NT2/D1 (cell line): ENCODE data around the gene FAIM2.

Experiments used
- DNase-seq: peaks from one replicate; pipeline ENCODE4 v3.0.0-alpha.2; 2011; ENCODE audit warnings: low read depth, low spot score
- H3K27me3 ChIP-seq: 2 replicates; pipeline ENCODE4 v1.6.0; 2011; ENCODE audit warnings: mild to moderate bottlenecking; ENCODE audit not compliant: insufficient read length, insufficient read depth
- H3K36me3 ChIP-seq: 2 replicates; pipeline ENCODE4 v1.6.1; 2011; ENCODE audit warnings: mild to moderate bottlenecking, low read length, mixed read lengths; ENCODE audit not compliant: insufficient read depth, insufficient read length
- H3K4me1 ChIP-seq: 2 replicates; pipeline ENCODE4 v1.5.1; 2011; ENCODE audit not compliant: insufficient read depth, insufficient read length
- H3K4me3 ChIP-seq: 2 replicates; pipeline ENCODE4 v1.5.1; 2011; ENCODE audit warnings: low read depth; ENCODE audit not compliant: insufficient read length
- H3K9ac ChIP-seq: 2 replicates; pipeline ENCODE4 v1.6.0; 2011; ENCODE audit warnings: low read depth; ENCODE audit not compliant: insufficient read length
- H3K9me3 ChIP-seq: 2 replicates; pipeline ENCODE4 v1.5.1; 2011; ENCODE audit warnings: mild to moderate bottlenecking, low read length; ENCODE audit not compliant: insufficient read depth
- SUZ12 ChIP-seq: IDR thresholded peaks from 2 replicates; pipeline ENCODE4 v1.6.1; 2011; ENCODE audit not compliant: insufficient read length, insufficient read depth; ENCODE audit errors: extremely low read depth
- YY1 ChIP-seq: IDR thresholded peaks from 2 replicates; pipeline ENCODE4 v1.6.1; 2011; ENCODE audit not compliant: insufficient read length, insufficient read depth
- ZNF274 ChIP-seq: IDR thresholded peaks from 2 replicates; pipeline ENCODE4 v1.6.1; 2011; ENCODE audit warnings: mild to moderate bottlenecking, low read depth, low read length

Gene FAIM2

DNA sequence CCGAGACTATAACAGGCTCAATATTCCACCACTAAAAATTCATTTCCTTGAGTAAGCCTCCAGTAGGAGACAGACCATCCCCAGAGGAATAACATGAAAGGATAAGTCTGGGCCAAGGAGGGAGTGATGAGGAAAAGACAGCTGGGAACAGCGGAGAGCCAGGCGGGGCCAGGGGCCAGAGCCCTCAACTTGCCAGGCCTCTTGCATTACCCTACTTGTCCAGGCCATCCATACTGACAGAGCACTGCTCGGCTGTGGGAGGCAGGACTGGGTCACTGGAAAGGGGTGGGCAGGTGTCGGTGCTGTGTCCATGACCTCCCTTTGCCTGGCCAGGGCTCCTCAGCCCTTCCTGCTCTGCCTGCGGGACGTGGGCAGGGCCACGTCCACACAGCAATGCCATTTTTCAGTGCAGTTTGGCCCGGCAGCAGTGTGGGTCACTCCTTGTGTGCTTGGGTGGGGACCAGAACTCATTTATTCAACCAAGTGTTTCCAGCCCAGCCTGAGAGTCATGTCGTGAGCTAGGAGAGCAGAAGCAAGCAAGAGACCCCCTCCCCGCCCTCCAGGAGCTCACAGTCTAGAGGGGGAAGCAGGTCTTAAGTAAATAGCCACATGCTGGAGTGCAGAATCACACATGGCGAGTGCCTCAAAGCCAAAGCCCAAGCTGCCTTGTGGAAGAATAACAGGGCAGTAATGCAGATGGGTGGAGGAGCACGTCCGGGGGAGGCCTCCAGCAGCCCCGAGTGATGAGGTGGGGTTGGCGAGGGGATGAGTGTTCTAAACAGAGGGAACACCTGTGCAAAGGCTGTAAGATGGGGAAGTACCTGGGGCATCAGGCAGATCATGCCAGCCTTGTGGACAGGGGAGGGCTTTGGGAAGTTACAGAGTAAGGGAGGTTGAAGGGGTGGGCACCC, 8.9 kb upstream of the FAIM2 start:
- DNase-seq = no peak
- Histone ChIP-seq H3K4me3 (no peak overlapping the region), H3K27me3 (no peaks in the 10 kb centered on the region), H3K9me3 (no peaks in the 10 kb centered on the region), H3K36me3 (no peaks in the 10 kb centered on the region), H3K4me1 (peaks cover 34% of the 10 kb centered on the region), H3K9ac (no peak overlapping the region)
- TF ChIP-seq SUZ12 = no peak
- TF ChIP-seq ZNF274 = no peak
- TF ChIP-seq YY1 = no peak

DNA sequence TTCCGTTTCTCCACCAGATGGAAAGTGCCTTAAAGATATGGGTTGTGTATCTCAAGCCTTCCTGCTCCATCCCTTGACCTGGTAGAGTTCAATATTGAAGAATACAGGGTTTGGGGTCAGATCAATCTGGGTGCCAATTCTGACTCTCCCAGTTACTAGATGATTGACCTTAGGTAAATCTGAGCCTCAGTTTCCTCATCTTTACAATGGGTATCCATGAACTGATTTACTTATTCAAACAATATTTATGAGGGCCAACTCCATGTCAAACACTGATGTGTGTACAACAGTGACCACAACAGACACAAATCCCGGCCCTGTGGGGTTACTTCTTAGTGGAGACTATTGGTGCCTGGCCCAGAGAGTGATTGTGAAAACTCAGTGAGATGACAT, 7.5 kb upstream of the FAIM2 start:
- H3K4me1 ChIP-seq = peaks cover 27% of the 10 kb centered on the region
- no peak for TF ChIP-seq SUZ12
- TF ChIP-seq ZNF274 = no peak
- no peak for TF ChIP-seq YY1
- no peaks in the 10 kb centered on the region for H3K27me3 ChIP-seq
- no peak for DNase-seq
- no peak overlapping the region for H3K4me3 ChIP-seq
- no peak overlapping the region for H3K9ac ChIP-seq
- no peaks in the 10 kb centered on the region for H3K9me3 ChIP-seq
- no peaks in the 10 kb centered on the region for H3K36me3 ChIP-seq

DNA sequence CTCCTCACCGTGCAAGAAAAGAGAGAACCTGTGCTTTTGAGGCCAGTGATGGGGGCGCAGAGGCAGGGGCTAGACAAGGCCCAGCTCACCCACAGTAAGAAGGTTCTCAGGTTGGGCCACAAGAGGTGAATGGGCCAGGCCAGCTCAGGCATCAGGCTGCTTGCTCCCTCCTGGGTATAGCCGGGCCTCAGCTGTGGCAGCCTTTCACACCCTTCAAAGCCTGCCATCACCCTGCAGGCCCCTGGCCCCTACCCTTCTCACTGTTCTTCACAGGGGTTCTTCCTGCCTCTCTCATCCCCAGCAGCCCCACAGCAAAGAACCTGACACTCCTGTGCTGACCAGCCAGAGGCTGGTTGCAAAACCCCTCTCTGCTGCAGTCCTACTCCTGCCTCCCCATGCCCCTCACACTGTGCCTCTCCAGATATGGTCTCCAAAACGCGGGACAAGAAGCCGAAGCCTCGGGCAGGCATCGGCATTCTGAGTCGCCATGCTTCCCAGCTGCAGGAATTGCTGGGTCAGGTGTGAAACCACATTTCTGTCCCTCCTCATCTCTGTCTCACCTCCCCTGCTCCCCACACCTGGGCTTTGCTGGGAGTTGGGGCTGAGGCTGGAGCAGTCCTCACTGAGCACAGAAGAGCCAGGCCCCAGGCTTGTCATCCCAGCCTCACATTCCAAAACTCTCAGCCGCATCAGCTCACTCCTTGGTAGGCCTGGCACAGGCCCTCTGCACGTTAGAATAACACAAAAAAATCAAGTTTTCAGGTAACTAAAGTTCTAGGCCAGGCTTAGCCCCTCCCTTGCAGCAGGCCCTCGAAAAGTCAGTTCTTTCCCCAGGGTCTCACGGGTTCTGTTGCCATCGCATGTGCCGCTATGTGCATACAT, 6.9 kb upstream of the FAIM2 start:
- no peaks in the 10 kb centered on the region for H3K9me3 ChIP-seq
- TF ChIP-seq SUZ12 = no peak
- TF ChIP-seq ZNF274 = no peak
- no peak for TF ChIP-seq YY1
- H3K9ac ChIP-seq = no peak overlapping the region
- H3K4me3 ChIP-seq = no peak overlapping the region
- H3K36me3 ChIP-seq = no peaks in the 10 kb centered on the region
- H3K27me3 ChIP-seq = peaks cover under 1% of the 10 kb centered on the region
- DNase-seq = no peak
- H3K4me1 ChIP-seq = peaks cover 25% of the 10 kb centered on the region

DNA sequence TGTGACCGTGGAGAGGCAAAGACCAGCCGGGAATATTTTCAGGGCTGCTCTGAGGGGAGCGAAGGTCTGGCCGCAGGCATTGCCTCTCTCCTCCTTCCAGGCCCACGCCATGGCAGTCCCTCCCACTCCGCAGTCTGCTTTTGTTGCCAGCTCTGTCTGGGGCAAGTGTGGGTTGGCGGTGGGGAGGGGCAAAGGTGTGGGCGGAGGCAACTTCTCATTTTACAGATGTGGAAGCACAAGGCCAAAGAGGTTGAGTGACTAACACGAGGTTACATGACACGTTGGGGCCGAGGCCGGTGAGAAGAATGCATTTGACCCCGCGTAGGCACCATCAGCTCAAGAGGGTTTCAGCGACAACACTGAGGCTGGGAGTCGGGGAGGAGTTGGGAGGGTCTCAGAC, 6.1 kb upstream of the FAIM2 start:
- Histone ChIP-seq H3K27me3 (peaks cover 5% of the 10 kb centered on the region), H3K36me3 (no peaks in the 10 kb centered on the region), H3K9me3 (no peaks in the 10 kb centered on the region), H3K4me3 (no peak overlapping the region), H3K9ac (peak overlapping the region; percentile 23), H3K4me1 (peaks cover 25% of the 10 kb centered on the region)
- no peak for TF ChIP-seq SUZ12
- DNase-seq = no peak

DNA sequence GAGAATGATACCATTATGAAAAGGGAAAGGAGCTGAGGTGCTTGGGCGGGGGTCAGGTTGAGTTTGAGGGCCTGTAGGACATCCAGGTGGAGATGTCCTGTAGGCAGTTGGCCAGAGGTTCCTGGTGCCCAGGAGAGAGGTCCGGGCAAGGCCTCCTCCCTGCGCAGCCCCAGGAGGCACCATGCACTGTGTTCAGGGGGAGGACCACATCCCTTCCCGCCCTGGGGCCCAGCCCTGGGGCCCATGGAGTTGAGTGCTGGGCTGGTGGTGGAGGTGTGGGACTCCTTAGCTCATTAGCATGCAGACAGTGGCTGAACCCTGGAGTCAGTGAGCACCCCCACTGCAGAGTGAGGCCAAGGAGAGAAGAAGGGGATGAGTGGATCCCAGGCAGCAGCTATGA, 5.7 kb upstream of the FAIM2 start:
- Histone ChIP-seq H3K36me3 (no peaks in the 10 kb centered on the region), H3K9me3 (no peaks in the 10 kb centered on the region), H3K9ac (peak overlapping the region; percentile 23), H3K4me3 (no peak overlapping the region), H3K4me1 (peaks cover 25% of the 10 kb centered on the region), H3K27me3 (peaks cover 10% of the 10 kb centered on the region)
- DNase-seq = no peak
- TF ChIP-seq SUZ12 (no peak), ZNF274 (no peak), YY1 (no peak)

DNA sequence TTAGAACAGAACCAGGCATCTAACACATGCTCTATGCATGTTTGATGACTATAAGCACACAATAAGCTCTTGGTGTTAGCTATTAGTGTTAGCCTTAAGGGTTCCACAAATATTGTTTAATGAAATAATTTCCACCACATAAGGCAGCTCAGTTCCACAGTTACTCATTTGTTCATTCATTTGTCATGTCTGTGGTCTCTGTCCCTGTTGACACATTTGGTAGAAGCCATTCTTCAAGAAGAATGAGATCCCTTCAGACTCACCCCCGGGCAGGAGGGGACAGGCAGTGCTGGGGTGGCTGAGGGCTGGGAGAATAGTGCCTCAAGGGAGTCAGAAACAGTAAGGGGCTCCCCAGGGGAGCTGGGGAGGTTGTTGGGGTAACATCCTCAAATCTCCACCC, 3.7 kb upstream of the FAIM2 start:
- H3K9ac ChIP-seq = no peak overlapping the region
- H3K4me3 ChIP-seq = no peak overlapping the region
- no peak for DNase-seq
- peaks cover 23% of the 10 kb centered on the region for H3K4me1 ChIP-seq
- TF ChIP-seq YY1 (no peak), SUZ12 (no peak), ZNF274 (no peak)
- peaks cover 25% of the 10 kb centered on the region for H3K27me3 ChIP-seq
- no peaks in the 10 kb centered on the region for H3K9me3 ChIP-seq
- H3K36me3 ChIP-seq = no peaks in the 10 kb centered on the region

DNA sequence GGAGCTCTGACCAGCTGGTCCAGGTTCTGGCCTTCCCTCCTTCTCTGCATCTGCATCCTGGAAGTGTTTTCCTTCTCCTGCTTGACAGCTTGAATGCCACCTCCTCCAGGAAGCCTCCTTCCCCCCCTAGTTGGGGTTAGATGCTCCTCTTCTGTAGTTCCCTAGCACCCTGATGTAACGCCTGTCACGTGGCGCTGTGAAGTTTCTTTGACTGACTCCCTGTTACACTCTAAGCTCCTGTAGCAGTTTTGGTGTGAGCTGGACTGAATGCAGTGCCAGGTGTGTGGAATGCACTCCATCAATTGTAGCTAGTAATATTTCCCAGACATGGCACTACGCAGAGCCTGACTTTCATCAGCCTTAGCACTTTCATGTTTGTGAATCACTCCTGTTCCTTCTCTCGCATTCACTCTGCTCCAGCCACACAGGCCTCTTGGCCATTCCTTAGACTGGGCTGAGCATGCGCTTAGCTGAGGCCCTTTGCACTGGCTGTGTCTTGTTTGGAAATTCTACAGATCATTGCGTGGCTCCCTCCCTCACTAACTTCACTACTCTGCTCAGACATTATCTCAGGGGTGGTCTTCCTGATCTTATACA, 2.1 kb upstream of the FAIM2 start:
- H3K36me3 ChIP-seq = no peaks in the 10 kb centered on the region

More for the DNA sequence above, 2.1 kb upstream of the FAIM2 start:
- Histone ChIP-seq H3K4me1 (peaks cover 21% of the 10 kb centered on the region), H3K9ac (no peak overlapping the region), H3K27me3 (peaks cover 25% of the 10 kb centered on the region), H3K4me3 (no peak overlapping the region), H3K9me3 (no peaks in the 10 kb centered on the region)
- no peak for DNase-seq
- TF ChIP-seq SUZ12 (no peak), ZNF274 (no peak), YY1 (no peak)
